Ecto neural progenitor cell (in vitro differentiated cells): ENCODE results near the gene GFRAL.

Source experiments
- DNase-seq: peaks from one replicate; pipeline ENCODE4 v3.0.0-alpha.2; 2018; ENCODE audit warnings: low spot score

Gene GFRAL

DNA sequence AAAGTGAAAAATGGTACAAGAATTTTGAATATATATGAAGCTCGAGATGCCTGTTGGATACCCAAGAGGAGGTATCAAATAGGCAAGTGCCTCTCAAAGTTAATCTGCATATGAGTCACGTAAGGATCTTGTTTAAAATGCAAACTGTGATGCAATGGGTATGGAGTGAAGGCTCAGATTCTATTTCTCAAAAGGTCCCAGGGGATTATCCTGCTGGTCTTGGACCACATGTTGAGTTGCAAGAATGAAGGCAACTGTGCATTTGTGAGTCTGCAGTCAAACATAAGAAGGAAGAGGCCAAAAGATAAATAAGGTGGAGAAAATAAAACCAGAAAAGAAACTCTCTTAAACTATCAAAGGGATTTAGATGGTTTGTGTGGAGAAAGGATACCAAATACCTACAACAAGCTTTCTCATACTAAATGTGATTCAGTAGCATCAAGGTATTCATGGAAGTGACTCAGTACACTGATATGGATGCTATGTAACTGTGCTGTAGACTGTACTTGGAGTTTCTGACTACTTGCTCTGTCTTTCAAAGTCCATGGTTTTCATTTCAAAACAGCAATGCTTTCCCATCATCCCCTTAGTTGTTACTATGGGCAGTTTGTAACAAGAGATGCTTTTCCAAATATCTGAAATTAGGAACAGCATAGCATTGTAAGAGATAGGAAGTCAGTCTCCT is 106.3 kb downstream of the GFRAL start:
- DNase-seq, result no peak

DNA sequence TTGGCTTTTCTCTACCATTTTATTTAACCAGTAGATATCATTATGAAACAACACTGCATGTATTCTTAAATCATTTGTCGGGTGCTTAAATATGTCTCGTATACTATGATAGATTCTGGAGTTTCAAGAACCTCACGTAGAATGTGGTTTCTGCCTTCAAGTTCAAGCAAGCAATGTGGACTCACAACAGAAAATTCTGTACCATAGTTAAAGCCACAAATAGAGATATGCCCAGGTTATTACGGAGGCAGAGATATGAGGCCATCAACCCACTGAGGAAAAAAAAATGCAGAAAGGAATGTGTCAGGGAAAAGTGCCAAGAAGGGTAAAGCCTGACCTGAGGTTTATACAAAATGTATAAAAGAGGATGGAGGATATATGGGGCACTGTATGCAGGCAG is 109.9 kb downstream of the GFRAL start:
- DNase-seq, result no peak

DNA sequence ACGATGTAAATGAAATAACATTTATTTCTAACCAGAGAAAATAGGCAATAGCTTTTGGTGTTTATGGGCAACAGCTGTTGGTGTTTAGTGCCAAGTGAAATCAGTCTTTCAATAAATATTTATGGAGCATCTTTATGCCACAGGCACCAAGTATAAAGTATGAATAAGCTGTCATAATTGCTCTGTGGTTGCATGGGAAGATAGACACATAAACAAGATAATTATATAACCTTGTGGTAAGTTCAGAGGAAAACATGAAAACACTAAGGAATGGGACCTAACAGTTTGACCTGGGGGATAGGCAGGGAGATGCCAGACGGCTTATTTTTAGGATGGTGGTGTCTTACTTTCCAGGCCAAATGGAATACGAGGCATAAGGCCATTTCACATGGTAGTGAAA is 110.9 kb downstream of the GFRAL start:
- DNase-seq, result no peak

DNA sequence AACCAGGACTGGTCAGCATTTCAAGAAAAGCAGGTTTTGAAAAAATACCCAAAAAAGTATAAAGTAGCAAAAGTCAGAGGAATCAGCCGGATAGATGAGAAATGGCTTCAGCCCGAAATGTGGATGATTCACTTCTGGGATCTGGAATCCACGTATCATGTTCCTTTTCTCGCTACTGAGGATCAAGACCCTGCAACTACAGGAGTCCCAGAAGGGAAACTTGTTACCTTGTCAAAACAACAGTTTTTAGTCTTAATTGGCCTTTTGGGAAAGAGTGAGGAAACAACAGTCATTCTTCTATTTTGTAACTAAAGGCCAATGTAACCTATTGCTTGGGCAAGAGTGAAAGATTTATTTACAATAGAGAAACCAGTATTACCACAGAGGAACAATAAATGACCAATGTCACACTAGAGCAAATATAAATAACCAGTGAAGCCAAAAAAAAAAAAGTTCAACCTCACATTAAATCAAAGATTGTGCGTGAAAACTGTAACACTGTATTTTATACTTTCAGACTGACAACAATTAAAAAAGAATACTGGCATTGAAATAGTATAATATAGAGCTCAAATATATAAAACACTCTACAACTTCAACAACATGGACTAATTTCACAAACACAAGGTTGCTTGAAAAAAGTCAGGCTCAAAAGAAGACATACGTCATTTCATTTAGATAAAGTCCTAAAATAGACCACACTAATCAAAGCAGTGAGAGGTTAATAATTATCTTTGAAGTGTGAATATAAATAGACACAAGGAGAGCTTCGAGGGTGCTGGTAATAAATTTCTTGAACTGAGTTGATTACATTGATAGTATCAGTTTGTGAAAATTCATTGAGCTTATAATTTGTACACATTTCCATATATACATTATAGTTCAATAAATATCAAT is 116.2 kb downstream of the GFRAL start:
- DNase-seq, result no peak

DNA sequence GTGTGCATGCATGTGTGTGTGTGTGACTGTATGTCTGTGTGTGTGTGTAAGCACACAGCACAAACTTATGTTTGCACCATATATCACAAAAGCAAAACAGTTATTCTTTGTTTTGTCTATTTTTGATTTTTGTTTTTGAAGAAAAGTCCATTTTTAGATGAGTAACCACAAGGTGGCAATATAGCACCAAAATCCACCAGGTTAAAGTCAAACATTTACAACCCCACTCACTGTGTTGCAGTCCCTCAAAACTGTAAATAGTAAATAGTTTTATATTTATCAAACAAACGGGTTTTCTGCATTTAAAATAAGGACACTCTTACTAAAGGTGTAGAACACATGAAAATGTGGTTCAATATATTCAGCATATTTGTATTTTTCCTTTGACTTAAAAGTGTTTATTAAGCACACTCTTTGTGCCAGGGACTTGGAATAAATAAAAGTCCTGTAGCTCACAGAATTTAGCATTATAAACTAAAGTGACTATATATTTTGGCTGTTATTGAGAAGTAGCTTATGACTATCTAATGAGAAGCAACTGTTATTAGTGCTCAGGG is 118.5 kb downstream of the GFRAL start:
- DNase-seq, result no peak

DNA sequence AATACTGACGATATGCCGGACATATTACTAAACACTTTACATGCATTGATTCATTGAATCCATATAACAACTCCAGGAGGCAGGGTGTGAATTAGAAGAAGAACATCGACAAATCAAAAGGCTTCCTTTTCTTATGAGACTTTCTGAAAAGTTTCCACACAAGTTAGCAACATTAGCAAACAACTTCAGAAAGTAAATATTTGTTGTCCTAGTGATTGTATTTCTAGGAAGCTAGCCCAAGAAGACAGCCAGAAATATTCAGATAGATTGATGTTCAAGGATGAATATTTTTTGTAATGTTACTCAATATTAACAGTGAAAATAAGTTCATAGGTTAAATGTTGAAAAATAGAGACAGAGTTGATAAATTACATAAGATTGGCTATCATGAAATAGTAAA is 120.6 kb downstream of the GFRAL start:
- no peak for DNase-seq

DNA sequence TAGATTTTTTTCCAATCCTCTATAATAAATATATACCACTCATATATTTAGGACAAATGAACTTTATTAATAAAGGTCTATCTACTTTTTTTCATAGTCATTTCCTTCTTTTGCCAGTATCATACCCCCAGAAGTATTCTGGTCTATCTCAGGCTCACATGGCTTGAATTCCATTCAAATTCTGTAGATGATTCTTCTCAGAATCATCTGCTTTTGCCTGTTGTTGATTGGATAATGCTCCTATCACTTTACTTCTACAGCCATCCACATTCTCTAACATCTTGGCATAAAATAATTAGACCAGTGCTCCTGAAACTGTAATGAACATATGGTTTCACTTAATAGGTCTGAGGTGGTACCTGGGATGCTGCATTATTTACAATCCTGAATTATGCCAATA is 121.2 kb downstream of the GFRAL start:
- no peak for DNase-seq

DNA sequence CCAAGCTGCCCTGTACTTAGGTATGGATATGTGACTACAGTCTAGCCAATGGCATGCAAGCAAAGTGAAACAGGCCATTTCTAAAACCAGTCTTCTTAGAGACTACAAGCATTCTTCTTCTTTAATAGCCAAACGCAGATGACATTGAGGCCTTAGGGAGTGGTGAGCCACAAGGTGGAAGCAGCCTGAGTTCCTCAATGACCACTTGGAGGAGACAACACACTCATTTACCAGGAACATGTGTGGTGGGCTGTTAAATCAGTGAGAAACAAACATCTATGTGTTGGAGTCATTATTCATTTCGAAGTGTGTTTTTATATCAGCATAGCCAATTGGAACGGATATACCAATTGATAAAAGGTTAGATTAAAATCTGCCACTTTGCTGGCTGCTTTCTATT is 122.0 kb downstream of the GFRAL start:
- DNase-seq, result no peak

DNA sequence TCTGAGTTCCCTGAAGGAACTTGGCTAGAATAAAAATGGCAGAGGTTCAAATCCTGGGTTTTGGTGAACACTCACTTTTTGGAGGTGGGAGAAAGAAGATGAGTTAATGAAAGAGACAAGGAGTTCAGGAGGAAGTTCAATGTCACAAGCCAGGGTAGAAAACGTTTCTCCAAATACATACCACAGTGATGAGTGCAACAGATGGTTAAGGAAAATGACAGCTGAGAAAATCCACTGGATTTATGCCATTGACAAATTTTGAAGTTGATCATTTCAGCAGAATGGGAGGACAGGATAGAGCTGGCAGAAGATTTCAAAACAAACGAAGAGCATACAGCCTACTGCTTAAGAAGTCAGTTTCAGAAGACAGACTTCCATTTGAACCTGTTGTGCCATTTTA is 122.7 kb downstream of the GFRAL start:
- no peak for DNase-seq
